Measurements from ENCODE around the gene ASCL1. TPM values are rescaled to one million over a fixed set of nuclear protein-coding genes. Genes with fewer than 3 reads are reported as not detected.

ASCL1 gene
- total RNA-seq, 3 donors from 2014 or later: 0.16 TPM; not detected in 2

- H3K4me1 ChIP-seq (ENCODE audit: low read depth): no peaks in the 10 kb centered on the region
- H3K36me3 ChIP-seq (ENCODE audit: low read depth): no peaks in the 10 kb centered on the region
- no peak for ATAC-seq
- no peaks in the 10 kb centered on the region for H3K9me3 ChIP-seq
- no peak overlapping the region for H3K4me3 ChIP-seq
- DNase-seq: no peak
- intact Hi-C loops (cut with DNase I, micrococcal nuclease): loop anchor here in 1 of 2 donors (5.0 kb wide), 1 partner anchor 595 kb away; no protein-coding TSS in a partner anchor
- no peak for TF ChIP-seq CTCF (IDR thresholded peaks at IDR 0.05)
Observed at GRCh38 chr12:102951841-102952240, 5.6 kb upstream of the ASCL1 start.

- no peak for ATAC-seq
- peaks cover 3% of the 10 kb centered on the region for H3K4me1 ChIP-seq (ENCODE audit: low read depth)
- no peaks in the 10 kb centered on the region for H3K36me3 ChIP-seq (ENCODE audit: low read depth)
- no peak overlapping the region for H3K4me3 ChIP-seq
- H3K9me3 ChIP-seq: no peaks in the 10 kb centered on the region
- TF ChIP-seq CTCF (IDR thresholded peaks at IDR 0.05): no peak
- no peak for DNase-seq
- intact Hi-C loops (cut with DNase I, micrococcal nuclease): loop anchor here in 1 of 2 donors (5.0 kb wide), 1 partner anchor 594 kb away; no protein-coding TSS in a partner anchor
Observed at GRCh38 chr12:102953221-102953620, 4.3 kb upstream of the ASCL1 start.

GRCh38 chr12:102954134-102954533, 3.3 kb upstream of the ASCL1 start:
- TF ChIP-seq CTCF (IDR thresholded peaks at IDR 0.05): no peak
- H3K36me3 ChIP-seq (ENCODE audit: low read depth): no peaks in the 10 kb centered on the region
- H3K4me1 ChIP-seq (ENCODE audit: low read depth): peaks cover 8% of the 10 kb centered on the region
- no peak for ATAC-seq
- no peak for DNase-seq
- no peaks in the 10 kb centered on the region for H3K9me3 ChIP-seq
- no peak overlapping the region for H3K4me3 ChIP-seq
- intact Hi-C loops (cut with DNase I, micrococcal nuclease): loop anchor here in 1 of 2 donors (5.0 kb wide), 1 partner anchor 593 kb away; no protein-coding TSS in a partner anchor

GRCh38 chr12:102955926-102956737, 1.3 kb upstream of the ASCL1 start:
- H3K4me3 ChIP-seq: no peak overlapping the region
- ATAC-seq: no peak
- peaks cover 8% of the 10 kb centered on the region for H3K4me1 ChIP-seq (ENCODE audit: low read depth)
- no peak for DNase-seq
- H3K9me3 ChIP-seq: no peaks in the 10 kb centered on the region
- no peaks in the 10 kb centered on the region for H3K36me3 ChIP-seq (ENCODE audit: low read depth)
- no peak for TF ChIP-seq CTCF (IDR thresholded peaks at IDR 0.05)
- intact Hi-C loops (cut with DNase I, micrococcal nuclease): no loop called here

GRCh38 chr12:102956738-102957327, 641 bp upstream of the ASCL1 start:
- TF ChIP-seq CTCF (IDR thresholded peaks at IDR 0.05): no peak
- Histone ChIP-seq H3K9me3 (no peaks in the 10 kb centered on the region), H3K4me1 (ENCODE audit: low read depth) (peaks cover 8% of the 10 kb centered on the region), H3K4me3 (no peak overlapping the region), H3K36me3 (ENCODE audit: low read depth) (no peaks in the 10 kb centered on the region)
- DNase-seq: no peak
- intact Hi-C loops (cut with DNase I, micrococcal nuclease): no loop called here
- ATAC-seq: no peak
